ENCODE data around the gene TLCD4. TPM values are rescaled to one million over a fixed set of nuclear protein-coding genes. Genes with fewer than 3 reads are reported as not detected.

Gene TLCD4, protein sequence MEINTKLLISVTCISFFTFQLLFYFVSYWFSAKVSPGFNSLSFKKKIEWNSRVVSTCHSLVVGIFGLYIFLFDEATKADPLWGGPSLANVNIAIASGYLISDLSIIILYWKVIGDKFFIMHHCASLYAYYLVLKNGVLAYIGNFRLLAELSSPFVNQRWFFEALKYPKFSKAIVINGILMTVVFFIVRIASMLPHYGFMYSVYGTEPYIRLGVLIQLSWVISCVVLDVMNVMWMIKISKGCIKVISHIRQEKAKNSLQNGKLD
- 3.6 to 11.1 TPM (median 10.4 TPM) in 5 replicates for total RNA-seq (2022; extraction: Qiagen RNA extraction; ENCODE audit: low read depth)

DNA sequence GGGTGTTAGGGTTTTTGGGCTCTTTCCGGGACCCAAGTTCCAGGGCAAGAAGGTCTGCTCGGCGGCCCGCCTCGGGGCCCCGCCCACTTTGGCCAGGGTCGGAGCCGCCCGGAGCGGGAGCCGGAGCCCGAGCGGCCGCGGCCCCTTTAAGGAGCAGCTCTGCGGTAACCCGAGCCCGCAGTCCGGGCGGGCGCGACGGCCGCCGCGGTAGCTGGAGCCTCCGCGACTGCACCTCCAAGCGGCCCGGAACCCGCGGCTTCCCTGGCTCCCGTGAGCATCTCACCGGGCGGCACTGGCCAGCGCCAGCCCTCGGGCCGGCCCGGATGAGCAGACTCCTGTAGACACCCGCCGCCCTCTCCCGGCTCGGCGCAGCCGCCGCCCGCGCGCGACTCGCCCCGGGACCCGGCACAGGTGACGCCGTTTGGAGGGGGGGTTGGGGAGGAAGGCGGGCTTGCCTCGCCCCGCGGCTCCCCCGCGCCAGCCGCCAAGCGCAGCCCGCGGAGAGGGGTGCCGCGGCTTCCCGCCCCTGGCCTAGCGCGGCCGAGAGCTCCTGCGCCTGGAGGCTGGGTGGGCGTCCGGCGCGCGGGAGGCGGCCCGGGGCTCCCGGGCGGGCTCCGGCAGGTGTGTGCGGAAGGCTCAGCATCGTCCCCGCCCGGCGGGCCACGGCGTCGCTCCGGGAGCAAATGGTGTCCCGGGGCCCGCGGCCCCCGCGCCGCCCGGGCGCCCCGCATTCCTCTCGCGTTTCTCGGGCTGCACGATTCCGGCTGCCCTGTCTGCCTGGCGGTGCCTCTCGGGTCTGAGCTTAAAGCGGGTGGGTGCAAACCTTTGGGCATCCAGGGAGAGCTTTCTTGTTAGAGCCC, at the start of gene TLCD4:
TLCD4 (plus strand) TSS at position 149 of the 860 bp plus-strand sequence. CDS start 26,547 bp downstream, outside the sequence.

DNA sequence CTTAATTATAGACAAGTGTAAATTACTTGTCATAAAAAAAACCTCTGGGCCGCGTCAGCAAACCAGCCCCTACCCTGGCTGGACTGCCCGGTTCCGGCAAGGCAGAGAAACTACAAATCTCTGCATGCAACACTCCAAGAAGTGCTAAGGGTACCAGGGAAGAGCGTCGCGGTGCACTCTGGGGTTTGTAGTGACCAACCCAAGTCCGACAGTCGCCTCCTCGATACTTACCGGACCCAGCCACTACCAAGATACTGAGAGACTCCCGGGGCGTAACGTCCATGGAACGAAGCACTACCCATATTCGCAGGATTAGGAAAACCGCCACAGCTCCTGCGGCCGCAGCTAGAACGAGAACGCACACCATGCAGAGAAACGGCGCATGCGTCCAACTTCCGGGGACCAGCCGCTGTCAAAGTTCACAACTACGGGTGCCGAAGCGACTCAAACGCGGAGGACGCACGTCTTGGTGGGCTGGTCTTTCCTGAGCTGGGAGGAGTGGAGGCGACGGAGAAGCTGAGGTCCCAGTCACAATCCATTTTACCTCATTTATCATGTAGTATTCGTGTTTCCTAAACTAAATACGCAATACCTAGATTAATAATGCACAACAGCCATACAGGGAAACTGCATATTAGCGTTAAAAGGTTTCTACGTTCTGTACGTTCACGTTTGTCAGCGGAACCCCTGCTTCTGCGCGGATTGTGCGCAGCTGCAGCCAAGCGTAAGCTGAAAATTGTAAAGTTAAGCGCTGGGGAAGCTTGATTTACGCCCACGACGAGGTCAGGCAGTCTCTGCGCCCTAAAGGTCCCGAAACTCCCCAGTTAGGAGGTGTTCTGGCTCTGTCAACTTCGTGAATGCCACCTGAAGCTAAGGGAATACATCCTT, 44.4 kb upstream of the TLCD4 start, which contains the start of gene ALG14:
ALG14 (minus strand) TSS at position 420 of the 888 bp plus-strand sequence; CDS start at position 367, 53 bp downstream.

Other genes starting within 250 kb of the TLCD4 start
- 51.5 to 65.3 TPM (median 56.1 TPM) in 5 replicates for gene CNN3, start 190.2 kb upstream of the TLCD4 start, total RNA-seq (2022; extraction: Qiagen RNA extraction; ENCODE audit: low read depth)
- gene ALG14, start 44.4 kb upstream of the TLCD4 start, total RNA-seq (2022; extraction: Qiagen RNA extraction; ENCODE audit: low read depth), result 4.9 to 14.3 TPM (median 5.7 TPM) in 5 replicates
- 5.5 to 11.5 TPM (median 11.1 TPM) in 5 replicates for gene RWDD3, start 116.9 kb downstream of the TLCD4 start, total RNA-seq (2022; extraction: Qiagen RNA extraction; ENCODE audit: low read depth)